GM10248 (cell line): Measurements from ENCODE around the gene RBBP6.

Source experiments
- CTCF ChIA-PET: fragments of 300-600 bp; sonication (Branson Sonifier 250); formaldehyde crosslinking; extraction: SDS; loops from one replicate; lab custom pipeline; 2021; ENCODE audit warnings: antibody characterized with exemption; lab: Yijun Ruan, JAX
- POLR2A ChIA-PET: fragments of 350-650 bp; sonication (Branson Sonifier 250); formaldehyde crosslinking; extraction: SDS; loops from one replicate; lab custom pipeline; 2020; ENCODE audit warnings: antibody characterized with exemption; lab: Yijun Ruan, JAX
- DNase-seq: peaks from one replicate; pipeline ENCODE4 v3.0.0; 2012; ENCODE audit errors: extremely low spot score
- CTCF ChIP-seq: IDR thresholded peaks from 2 replicates; pipeline ENCODE4 v1.5.1; 2012; ENCODE audit warnings: mild to moderate bottlenecking, low read depth; ENCODE audit errors: extremely low read depth, missing control alignments, control extremely low read depth

RBBP6 gene

GRCh38 chr16:24617502-24617901 lies 78.1 kb downstream of the RBBP6 start:
- ChIA-PET POLR2A (no interaction called here), CTCF (interaction anchor here (1.2 kb wide), 1 partner anchor 8 kb away, joined by 3 read pairs; no protein-coding TSS in a partner anchor)
- no peak for DNase-seq
- TF ChIP-seq CTCF: no peak
